ENCODE results near the gene DPYSL4. TPM values are rescaled to one million over a fixed set of nuclear protein-coding genes. Genes with fewer than 3 reads are reported as not detected.

Gene DPYSL4
- total and polyA plus RNA-seq, 2 of the 4 experiments (the other 2 are of a cell fraction), result 8.1 to 30.5 TPM

- Histone ChIP-seq H2BK120ac (ENCODE audit: low read depth, low read length) (no peak overlapping the region), H3K56ac (ENCODE audit: extremely low read depth, insufficient read depth, low read length) (no peak overlapping the region), H3K9me1 (ENCODE audit: insufficient read depth, low read length) (no peaks in the 10 kb centered on the region), H4K91ac (ENCODE audit: insufficient read depth, low read depth, low read length) (no peak overlapping the region), H4K8ac (ENCODE audit: low read depth in 2 of 2, low read length in 2 of 2) (no peak overlapping the region), H3K79me1 (ENCODE audit: low read depth in 1 of 2, low read length in 2 of 2) (no peaks in the 10 kb centered on the region), H3K14ac (replicated peaks; ENCODE audit: low read depth, low read length) (no peak overlapping the region), H3K18ac (ENCODE audit: low read depth, low read length) (no peak overlapping the region), H3K9ac (ENCODE audit: low read depth, low read length) (no peak overlapping the region), H2BK15ac (ENCODE audit: low read depth, low read length) (no peak overlapping the region), H2BK5ac (ENCODE audit: low read depth, low read length, poor library complexity, severe bottlenecking) (no peak overlapping the region), H3K4me2 (ENCODE audit: low read depth, low read length) (no peak overlapping the region), H3K36me3 (ENCODE audit: control insufficient read depth, insufficient read depth, low read length) (no peaks in the 10 kb centered on the region), H3K4me1 (ENCODE audit: control insufficient read depth, insufficient read depth, low read length) (no peaks in the 10 kb centered on the region), H2BK20ac (ENCODE audit: low read depth, low read length) (no peak overlapping the region), H3K23ac (ENCODE audit: low read depth, low read length) (no peak overlapping the region), H2AK9ac (replicated peaks; ENCODE audit: low read depth, low read length, poor library complexity) (no peak overlapping the region), H3K4ac (ENCODE audit: low read depth, low read length) (no peak overlapping the region), H3K27ac (ENCODE audit: insufficient read depth, low read length) (no peak overlapping the region), H2AFZ (replicated peaks; ENCODE audit: low read length, poor library complexity) (no peak overlapping the region), H3K27me3 (ENCODE audit: control insufficient read depth, insufficient read depth, low read length) (no peaks in the 10 kb centered on the region; the same call in 1 of the 2 replicates), H2AK5ac (ENCODE audit: low read depth, low read length) (no peak overlapping the region), H3K9me3 (ENCODE audit: control insufficient read depth, insufficient read depth, low read length) (no peaks in the 10 kb centered on the region), H3K4me3 (ENCODE audit: insufficient read depth, low read depth, low read length) (no peak overlapping the region), H4K20me1 (ENCODE audit: insufficient read depth, low read length) (no peaks in the 10 kb centered on the region), H4K5ac (ENCODE audit: low read depth, low read length) (no peak overlapping the region)
- ATAC-seq (ENCODE audit: low read depth) (no peak), DNase-seq (no peak)
- in situ Hi-C loops (cut with MboI; ENCODE audit: low sequenced_read_pairs), result no loop called here
- intact Hi-C loops (cut with micrococcal nuclease), result no loop called here
- POLR2A ChIA-PET (ENCODE audit: unreplicated experiment), result no interaction called here
- TF ChIP-seq RFX5 (IDR thresholded peaks at IDR 0.05; ENCODE audit: low read depth, low read length) (no peak), MAZ (IDR thresholded peaks at IDR 0.05; ENCODE audit: borderline replicate concordance, low read depth, low read length) (no peak), SMC3 (IDR thresholded peaks at IDR 0.05; ENCODE audit: low read depth, low read length) (no peak), RCOR1 (IDR thresholded peaks at IDR 0.05; ENCODE audit: insufficient replicate concordance, low read length) (no peak), MAFK (IDR thresholded peaks at IDR 0.05; ENCODE audit: low read depth, low read length) (no peak), ELK1 (IDR thresholded peaks at IDR 0.05; ENCODE audit: borderline replicate concordance, low read depth, low read length) (no peak), FOS (IDR thresholded peaks at IDR 0.05; ENCODE audit: low read depth, low read length) (no peak), CEBPB (IDR thresholded peaks at IDR 0.05; ENCODE audit: low read depth, low read length) (no peak), CHD1 (IDR thresholded peaks at IDR 0.05; ENCODE audit: low read depth, low read length) (no peak), USF2 (IDR thresholded peaks at IDR 0.05; ENCODE audit: low read depth, low read length) (no peak)
- WGBS, 2 experiments (ENCODE audit: extremely low coverage in 2 of 2, insufficient read length in 1 of 2), result 20% methylated on average over 3 of the region's 12 CpGs; no CpG with 5 or more reads in 1 of the 2 experiments
- CTCF ChIA-PET, result no interaction called here
- no TSS peak for BruUV-seq (replicated peaks)
- dilution Hi-C loops (cut with HindIII; ENCODE audit: low sequenced_read_pairs, unreplicated experiment), result no loop called here
Observed at GRCh38 chr10:132162021-132162531, 24.7 kb upstream of the DPYSL4 start.

Data from IMR-90 (cell line).